ENCODE measurements around the gene XXYLT1.

Gene XXYLT1

GRCh38 chr3:195147649-195148080 lies 123.3 kb downstream of the XXYLT1 start:
- no peaks in the 10 kb centered on the region for H3K27me3 Mint-ChIP-seq
- peak overlapping the region; percentile 18 for H3K27ac Mint-ChIP-seq
- peaks cover 32% of the 10 kb centered on the region for H3K4me1 Mint-ChIP-seq (ENCODE audit: low read depth)
- peak overlapping the region; percentile 86 for H3K4me3 Mint-ChIP-seq
- H3K9me3 Mint-ChIP-seq (ENCODE audit: low read depth) = no peaks in the 10 kb centered on the region
- H3K36me3 Mint-ChIP-seq = peaks cover 6% of the 10 kb centered on the region

DNA sequence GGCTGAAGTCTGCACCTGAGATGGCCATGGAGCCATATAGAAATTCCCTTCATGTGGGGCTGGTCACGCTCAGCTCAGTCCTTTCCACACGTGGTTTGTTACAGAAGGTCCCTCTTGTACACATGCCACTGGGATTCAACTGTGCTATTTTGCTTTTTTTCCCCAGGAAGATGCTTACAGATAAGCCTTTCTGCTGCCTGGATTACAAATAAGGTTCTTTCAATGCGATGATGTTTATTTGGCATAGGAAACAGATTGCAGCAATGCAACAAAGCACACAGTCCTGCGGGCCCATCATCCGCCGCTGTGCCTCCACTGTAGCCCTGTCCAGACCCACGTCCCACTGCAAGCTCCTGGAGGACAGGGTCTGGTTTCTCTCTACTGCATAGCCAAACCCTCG lies 124.8 kb downstream of the XXYLT1 start:
- Mint-ChIP-seq H3K9me3 (ENCODE audit: low read depth) (peaks cover 3% of the 10 kb centered on the region), H3K4me3 (no peak overlapping the region), H3K36me3 (peaks cover 13% of the 10 kb centered on the region), H3K27me3 (no peaks in the 10 kb centered on the region), H3K4me1 (ENCODE audit: low read depth) (peaks cover 32% of the 10 kb centered on the region), H3K27ac (no peak overlapping the region)

DNA sequence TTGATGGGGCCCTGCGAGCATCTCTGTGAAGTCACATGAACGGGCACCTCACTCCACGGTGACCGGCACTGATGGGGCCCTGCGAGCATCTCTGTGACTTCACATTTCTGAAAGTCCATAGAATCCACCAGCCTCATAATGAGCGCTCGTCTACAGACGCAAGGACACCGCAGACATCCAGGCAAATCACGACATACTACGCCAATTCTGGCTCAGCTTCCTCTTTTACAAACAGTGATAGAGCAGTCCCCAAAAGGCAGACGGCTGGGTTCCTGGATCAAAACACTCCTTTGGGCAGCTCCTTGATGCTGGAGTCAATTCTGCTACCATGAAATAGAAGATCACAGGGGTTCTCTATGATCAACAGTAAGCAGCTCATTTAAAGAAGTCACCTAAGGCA lies 125.4 kb downstream of the XXYLT1 start:
- Mint-ChIP-seq H3K4me1 (ENCODE audit: low read depth) (peaks cover 28% of the 10 kb centered on the region), H3K4me3 (no peak overlapping the region), H3K36me3 (peaks cover 17% of the 10 kb centered on the region), H3K27me3 (no peaks in the 10 kb centered on the region), H3K9me3 (ENCODE audit: low read depth) (peaks cover 7% of the 10 kb centered on the region), H3K27ac (no peak overlapping the region)

- H3K9me3 Mint-ChIP-seq (ENCODE audit: low read depth) = peaks cover 7% of the 10 kb centered on the region
- H3K36me3 Mint-ChIP-seq = peaks cover 20% of the 10 kb centered on the region
- no peak overlapping the region for H3K27ac Mint-ChIP-seq
- H3K4me1 Mint-ChIP-seq (ENCODE audit: low read depth) = peaks cover 8% of the 10 kb centered on the region
- H3K4me3 Mint-ChIP-seq = no peak overlapping the region
- no peaks in the 10 kb centered on the region for H3K27me3 Mint-ChIP-seq
Observed at GRCh38 chr3:195143221-195143620, 127.7 kb downstream of the XXYLT1 start.

GRCh38 chr3:195142519-195142918 lies 128.4 kb downstream of the XXYLT1 start:
- H3K4me1 Mint-ChIP-seq (ENCODE audit: low read depth) = peaks cover 1% of the 10 kb centered on the region
- H3K27ac Mint-ChIP-seq = no peak overlapping the region
- no peaks in the 10 kb centered on the region for H3K27me3 Mint-ChIP-seq
- peaks cover 20% of the 10 kb centered on the region for H3K36me3 Mint-ChIP-seq
- no peak overlapping the region for H3K4me3 Mint-ChIP-seq
- peaks cover 7% of the 10 kb centered on the region for H3K9me3 Mint-ChIP-seq (ENCODE audit: low read depth)

DNA sequence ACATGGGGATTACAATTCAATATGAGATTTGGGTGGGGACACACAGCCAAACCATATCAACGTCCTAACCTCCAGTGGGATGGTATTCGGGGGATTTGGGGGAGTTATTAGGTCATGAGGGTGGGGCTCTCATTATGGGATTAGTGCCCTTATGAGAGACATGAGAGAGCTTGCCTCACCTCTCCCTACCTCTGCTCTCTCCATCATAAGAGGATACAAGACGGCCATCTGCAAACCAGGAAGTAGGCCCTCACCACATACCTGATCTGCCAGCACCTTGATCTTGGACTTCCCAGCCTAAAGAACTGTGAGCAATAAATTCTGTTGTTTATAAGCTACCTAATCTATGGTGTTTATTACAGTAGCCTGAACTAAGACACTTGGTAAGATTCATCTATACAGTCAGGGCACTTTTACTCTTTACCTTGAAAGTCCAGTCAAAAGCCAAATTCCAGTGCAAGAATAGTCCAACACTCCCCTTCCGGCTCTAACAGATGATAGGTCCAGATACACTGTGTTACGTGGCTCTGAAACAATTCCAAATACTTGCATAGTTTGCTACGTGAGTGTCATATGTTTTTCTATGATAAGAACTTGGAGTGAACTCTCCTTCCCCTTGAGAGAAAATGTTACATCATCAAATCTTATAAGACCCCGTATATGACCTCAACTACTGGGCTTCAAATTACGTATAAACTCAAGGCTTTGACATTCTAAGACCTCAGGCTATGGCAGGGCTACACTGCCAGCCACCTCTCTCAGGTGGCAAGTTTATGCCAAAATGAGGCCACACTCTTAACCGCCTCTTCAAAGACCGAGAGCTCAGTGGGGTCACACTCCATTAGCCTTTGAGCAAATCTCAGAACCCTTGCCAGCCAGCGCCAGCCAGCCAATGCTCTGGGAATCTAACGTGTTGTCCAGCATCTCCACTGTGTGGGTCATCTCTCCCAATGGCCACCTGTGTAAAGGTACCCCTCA lies 129.9 kb downstream of the XXYLT1 start:
- no peak overlapping the region for H3K27ac Mint-ChIP-seq
- no peaks in the 10 kb centered on the region for H3K4me1 Mint-ChIP-seq (ENCODE audit: low read depth)
- H3K27me3 Mint-ChIP-seq = no peaks in the 10 kb centered on the region
- no peak overlapping the region for H3K4me3 Mint-ChIP-seq
- peaks cover 7% of the 10 kb centered on the region for H3K9me3 Mint-ChIP-seq (ENCODE audit: low read depth)
- H3K36me3 Mint-ChIP-seq = peaks cover 20% of the 10 kb centered on the region

GRCh38 chr3:195140410-195140809 lies 130.5 kb downstream of the XXYLT1 start:
- no peaks in the 10 kb centered on the region for H3K4me1 Mint-ChIP-seq (ENCODE audit: low read depth)
- H3K4me3 Mint-ChIP-seq = no peak overlapping the region
- H3K36me3 Mint-ChIP-seq = peaks cover 22% of the 10 kb centered on the region
- no peaks in the 10 kb centered on the region for H3K27me3 Mint-ChIP-seq
- peaks cover 7% of the 10 kb centered on the region for H3K9me3 Mint-ChIP-seq (ENCODE audit: low read depth)
- no peak overlapping the region for H3K27ac Mint-ChIP-seq

GRCh38 chr3:195139876-195140240 lies 131.1 kb downstream of the XXYLT1 start:
- H3K36me3 Mint-ChIP-seq = peaks cover 20% of the 10 kb centered on the region

GRCh38 chr3:195139091-195139875 lies 131.7 kb downstream of the XXYLT1 start:
- Mint-ChIP-seq H3K27ac (no peak overlapping the region), H3K4me3 (no peak overlapping the region), H3K9me3 (ENCODE audit: low read depth) (peaks cover 7% of the 10 kb centered on the region), H3K4me1 (ENCODE audit: low read depth) (no peaks in the 10 kb centered on the region), H3K36me3 (peaks cover 19% of the 10 kb centered on the region), H3K27me3 (no peaks in the 10 kb centered on the region)

More at GRCh38 chr3:195139876-195140240, 131.1 kb downstream of the XXYLT1 start:
- no peaks in the 10 kb centered on the region for H3K27me3 Mint-ChIP-seq
- H3K27ac Mint-ChIP-seq = no peak overlapping the region
- H3K4me3 Mint-ChIP-seq = no peak overlapping the region
- H3K4me1 Mint-ChIP-seq (ENCODE audit: low read depth) = no peaks in the 10 kb centered on the region
- H3K9me3 Mint-ChIP-seq (ENCODE audit: low read depth) = peaks cover 7% of the 10 kb centered on the region

GRCh38 chr3:195137638-195138588 lies 133.0 kb downstream of the XXYLT1 start:
- H3K4me1 Mint-ChIP-seq (ENCODE audit: low read depth) = no peaks in the 10 kb centered on the region
- no peak overlapping the region for H3K27ac Mint-ChIP-seq
- H3K27me3 Mint-ChIP-seq = no peaks in the 10 kb centered on the region
- peaks cover 7% of the 10 kb centered on the region for H3K9me3 Mint-ChIP-seq (ENCODE audit: low read depth)
- no peak overlapping the region for H3K4me3 Mint-ChIP-seq
- peaks cover 18% of the 10 kb centered on the region for H3K36me3 Mint-ChIP-seq

DNA sequence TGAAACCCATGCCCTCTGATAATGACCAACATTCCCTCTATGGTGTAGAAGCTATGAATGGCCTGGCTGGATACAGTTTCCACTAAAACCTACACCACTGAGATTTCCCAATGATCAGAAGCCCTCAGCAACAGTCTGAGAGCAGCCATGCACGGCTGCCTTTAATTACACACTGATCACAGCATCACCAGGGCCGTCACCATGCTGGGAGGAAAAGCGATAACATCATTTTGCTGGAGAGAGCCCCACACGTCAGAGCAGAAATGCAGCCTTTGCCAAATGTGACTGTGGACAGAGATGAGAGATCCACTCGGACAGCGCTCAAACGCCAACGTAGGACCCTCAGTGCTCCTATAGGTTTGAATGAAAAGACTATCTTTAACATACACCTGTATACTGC lies 135.0 kb downstream of the XXYLT1 start:
- H3K9me3 Mint-ChIP-seq (ENCODE audit: low read depth) = peaks cover 1% of the 10 kb centered on the region

GRCh38 chr3:195134431-195134830 lies 136.5 kb downstream of the XXYLT1 start:
- no peaks in the 10 kb centered on the region for H3K9me3 Mint-ChIP-seq (ENCODE audit: low read depth)
- H3K4me3 Mint-ChIP-seq = no peak overlapping the region
- no peak overlapping the region for H3K27ac Mint-ChIP-seq
- no peaks in the 10 kb centered on the region for H3K27me3 Mint-ChIP-seq
- peaks cover 7% of the 10 kb centered on the region for H3K36me3 Mint-ChIP-seq
- peaks cover 10% of the 10 kb centered on the region for H3K4me1 Mint-ChIP-seq (ENCODE audit: low read depth)

More for the DNA sequence above, 135.0 kb downstream of the XXYLT1 start:
- Mint-ChIP-seq H3K36me3 (peaks cover 8% of the 10 kb centered on the region), H3K27me3 (no peaks in the 10 kb centered on the region), H3K4me1 (ENCODE audit: low read depth) (no peaks in the 10 kb centered on the region), H3K27ac (no peak overlapping the region), H3K4me3 (no peak overlapping the region)

- Mint-ChIP-seq H3K4me1 (ENCODE audit: low read depth) (peaks cover 19% of the 10 kb centered on the region), H3K36me3 (peaks cover 9% of the 10 kb centered on the region), H3K9me3 (ENCODE audit: low read depth) (no peaks in the 10 kb centered on the region), H3K4me3 (no peak overlapping the region), H3K27me3 (no peaks in the 10 kb centered on the region), H3K27ac (no peak overlapping the region)
Observed at GRCh38 chr3:195133462-195133861, 137.5 kb downstream of the XXYLT1 start.

GRCh38 chr3:195133013-195133412 lies 137.9 kb downstream of the XXYLT1 start:
- no peak overlapping the region for H3K27ac Mint-ChIP-seq
- no peaks in the 10 kb centered on the region for H3K9me3 Mint-ChIP-seq (ENCODE audit: low read depth)
- no peak overlapping the region for H3K4me3 Mint-ChIP-seq
- peaks cover 9% of the 10 kb centered on the region for H3K36me3 Mint-ChIP-seq
- H3K27me3 Mint-ChIP-seq = no peaks in the 10 kb centered on the region
- H3K4me1 Mint-ChIP-seq (ENCODE audit: low read depth) = peaks cover 24% of the 10 kb centered on the region
